ENCODE measurements around the gene MZB1. TPM values are rescaled to one million over a fixed set of nuclear protein-coding genes. Genes with fewer than 3 reads are reported as not detected.

The MZB1 gene
- 0.07 and 0.34 TPM in 2 replicates for total RNA-seq

GRCh38 chr5:139389701-139390638 lies at the start of gene MZB1:
Gene MZB1 (minus strand): TSS chr5:139389913. CDS start chr5:139389856, 57 bp downstream.

GRCh38 chr5:139439013-139439903 lies 49.5 kb upstream of the MZB1 start, which contains the start of gene DNAJC18:
Gene DNAJC18 (minus strand): TSS chr5:139439525. CDS start chr5:139439445, 80 bp downstream.

GRCh38 chr5:139403787-139404483 lies 14.2 kb upstream of the MZB1 start, which contains the start of gene SPATA24:
Gene SPATA24 (minus strand): TSS chr5:139404089. CDS start chr5:139404060, 29 bp downstream.

GRCh38 chr5:139394654-139395566 lies 5.2 kb upstream of the MZB1 start, which contains the start of gene PROB1:
Gene PROB1 (minus strand): TSS chr5:139395104. CDS start chr5:139395081, 23 bp downstream.

GRCh38 chr5:139383275-139383992 lies 6.3 kb downstream of the MZB1 start, which contains the start of gene SLC23A1:
Gene SLC23A1 (minus strand): TSS chr5:139383297. CDS start chr5:139383253, 44 bp downstream.

GRCh38 chr5:139341689-139342422 lies 47.9 kb downstream of the MZB1 start, which contains the start of gene PAIP2:
Gene PAIP2 (plus strand): TSS chr5:139341854. CDS start chr5:139363785, 21,931 bp downstream.

Other genes starting within 250 kb of the MZB1 start
- 66.1 and 94.7 TPM in 2 replicates for gene SIL1, start 191.5 kb downstream of the MZB1 start, total RNA-seq
- gene MATR3, start 96.2 kb downstream of the MZB1 start, total RNA-seq: 186 and 265 TPM in 2 replicates
- gene PAIP2, start 48.1 kb downstream of the MZB1 start, total RNA-seq: 52.5 and 92.6 TPM in 2 replicates
- gene SLC23A1, start 6.6 kb downstream of the MZB1 start, total RNA-seq: under 0.01 TPM in 1 of 2 replicates, not detected in the other
- 0.78 and 1.4 TPM in 2 replicates for gene PROB1, start 5.2 kb upstream of the MZB1 start, total RNA-seq
- 4.1 and 4.4 TPM in 2 replicates for gene SPATA24, start 14.2 kb upstream of the MZB1 start, total RNA-seq
- gene DNAJC18, start 49.6 kb upstream of the MZB1 start, total RNA-seq: 1.4 and 3.8 TPM in 2 replicates
- gene ECSCR, start 72.8 kb upstream of the MZB1 start, total RNA-seq: not detected in 2 replicates
- gene SMIM33, start 81.1 kb upstream of the MZB1 start, total RNA-seq: not detected in 2 replicates
- 3.4 and 11.2 TPM in 2 replicates for gene STING1, start 92.8 kb upstream of the MZB1 start, total RNA-seq
- gene UBE2D2, start 171.4 kb upstream of the MZB1 start, total RNA-seq: 46.6 and 50.2 TPM in 2 replicates